Measurements from ENCODE around the gene GALNT12.

DNA sequence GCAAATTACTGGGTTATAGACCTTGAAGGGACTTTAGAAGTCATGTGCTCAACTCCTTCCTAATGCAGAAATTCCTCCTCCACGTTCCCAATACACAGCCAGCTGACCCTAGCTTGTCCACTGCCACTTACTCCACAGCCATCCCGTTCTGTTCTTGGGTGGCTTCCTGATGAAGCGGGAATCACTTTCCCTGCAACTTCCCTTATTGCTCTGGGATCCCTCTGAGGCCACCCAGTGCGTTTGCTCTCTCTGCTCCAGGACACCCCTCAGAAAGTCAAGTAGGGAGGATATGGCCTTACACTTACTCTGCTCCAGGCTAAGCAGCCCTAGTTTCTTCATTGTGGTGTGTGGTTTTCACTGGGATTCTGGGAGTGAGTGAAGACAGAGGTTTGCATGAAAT lies 55.5 kb downstream of the GALNT12 start:
- TF ChIP-seq, protein P1, sequence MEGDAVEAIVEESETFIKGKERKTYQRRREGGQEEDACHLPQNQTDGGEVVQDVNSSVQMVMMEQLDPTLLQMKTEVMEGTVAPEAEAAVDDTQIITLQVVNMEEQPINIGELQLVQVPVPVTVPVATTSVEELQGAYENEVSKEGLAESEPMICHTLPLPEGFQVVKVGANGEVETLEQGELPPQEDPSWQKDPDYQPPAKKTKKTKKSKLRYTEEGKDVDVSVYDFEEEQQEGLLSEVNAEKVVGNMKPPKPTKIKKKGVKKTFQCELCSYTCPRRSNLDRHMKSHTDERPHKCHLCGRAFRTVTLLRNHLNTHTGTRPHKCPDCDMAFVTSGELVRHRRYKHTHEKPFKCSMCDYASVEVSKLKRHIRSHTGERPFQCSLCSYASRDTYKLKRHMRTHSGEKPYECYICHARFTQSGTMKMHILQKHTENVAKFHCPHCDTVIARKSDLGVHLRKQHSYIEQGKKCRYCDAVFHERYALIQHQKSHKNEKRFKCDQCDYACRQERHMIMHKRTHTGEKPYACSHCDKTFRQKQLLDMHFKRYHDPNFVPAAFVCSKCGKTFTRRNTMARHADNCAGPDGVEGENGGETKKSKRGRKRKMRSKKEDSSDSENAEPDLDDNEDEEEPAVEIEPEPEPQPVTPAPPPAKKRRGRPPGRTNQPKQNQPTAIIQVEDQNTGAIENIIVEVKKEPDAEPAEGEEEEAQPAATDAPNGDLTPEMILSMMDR (IDR thresholded peaks at IDR 0.05): no peak
- no peak for TF ChIP-seq POLR2A (IDR thresholded peaks at IDR 0.05)
- no peak for TF ChIP-seq POLR2AphosphoS5 (IDR thresholded peaks at IDR 0.05)

Measured in prostate gland (tissue), 2 donors.